PC-3 (cell line): Measurements from ENCODE around the gene THOC1. TPM values are rescaled to one million over a fixed set of nuclear protein-coding genes. Genes with fewer than 3 reads are reported as not detected.

Source experiments
- ATAC-seq: fragments of 200-7000 bp; cut with Tn5 transposase; 2 replicates; pipeline ENCODE4 v1.9.1; 2020; ENCODE audit warnings: mild to moderate bottlenecking, moderate library complexity
- BruUV-seq: library from RNA; stranded (reverse); fragments of 400-500 nt; replicated peaks from 2 replicates; lab custom pipeline; 2021; lab: Mats Ljungman, UMichigan
- CTCF ChIA-PET: fragments of 300-600 bp; sonication (Branson Sonifier 250); formaldehyde crosslinking; loops from one replicate; lab custom pipeline; 2022; ENCODE audit warnings: antibody characterized with exemption; lab: Charles Lee
- POLR2A ChIA-PET: fragments of 300-600 bp; sonication (Branson Sonifier 250); formaldehyde crosslinking; loops from one replicate; lab custom pipeline; 2022; ENCODE audit warnings: antibody characterized with exemption; ENCODE audit not compliant: unreplicated experiment; lab: Charles Lee
- DNase-seq: peaks from one replicate; pipeline ENCODE4 v3.0.0-alpha.2; 2015
- H2AFZ ChIP-seq: fragments of 300-600 bp; sonication (generic); 2 replicates; pipeline ENCODE4 v1.6.0; 2016; ENCODE audit warnings: antibody characterized with exemption, low read length
- H3F3A ChIP-seq: fragments of 300-600 bp; sonication (generic); one replicate; pipeline ENCODE4 v1.6.0; 2017; ENCODE audit warnings: antibody characterized with exemption, low read length, control low read depth, mild to moderate bottlenecking; ENCODE audit not compliant: unreplicated experiment
- H3K27ac ChIP-seq: fragments of 300-600 bp; sonication (generic); 2 replicates; pipeline ENCODE4 v1.5.1; 2016; ENCODE audit warnings: mild to moderate bottlenecking, low read length
- H3K27me3 ChIP-seq: fragments of 300-600 bp; sonication (generic); 2 replicates; pipeline ENCODE4 v1.6.1; 2016; ENCODE audit warnings: low read length, mixed read lengths
- H3K36me3 ChIP-seq: fragments of 300-600 bp; sonication (generic); 2 replicates; pipeline ENCODE4 v1.6.1; 2016; ENCODE audit warnings: low read depth, mixed run types, low read length, mixed read lengths
- H3K4me1 ChIP-seq: fragments of 300-600 bp; sonication (generic); 2 replicates; pipeline ENCODE4 v1.5.1; 2016; ENCODE audit warnings: low read length; ENCODE audit not compliant: insufficient read depth
- H3K4me2 ChIP-seq: fragments of 300-600 bp; sonication (generic); 2 replicates; pipeline ENCODE4 v1.6.0; 2016; ENCODE audit warnings: low read length
- H3K4me3 ChIP-seq: fragments of 300-600 bp; sonication (generic); 2 replicates; pipeline ENCODE4 v1.5.1; 2016; ENCODE audit warnings: mild to moderate bottlenecking, low read length, mixed read lengths
- H3K79me2 ChIP-seq: fragments of 300-600 bp; sonication (generic); 2 replicates; pipeline ENCODE4 v1.6.1; 2017; ENCODE audit warnings: low read length, mixed read lengths
- H3K9ac ChIP-seq: fragments of 300-600 bp; sonication (generic); 2 replicates; pipeline ENCODE4 v1.6.0; 2016; ENCODE audit warnings: mild to moderate bottlenecking, low read length
- H3K9me2 ChIP-seq: fragments of 300-600 bp; sonication (generic); replicated peaks from 2 replicates; pipeline ENCODE4 v1.6.1; 2016; ENCODE audit warnings: mixed run types, low read length, mixed read lengths
- H3K9me3 ChIP-seq: fragments of 300-600 bp; sonication (generic); 2 replicates; pipeline ENCODE4 v1.6.1; 2016; ENCODE audit warnings: low read length, mixed read lengths
- H4K20me1 ChIP-seq: fragments of 300-600 bp; sonication (generic); 2 replicates; pipeline ENCODE4 v1.6.1; 2016; ENCODE audit warnings: low read length, mixed read lengths
- EZH2 ChIP-seq: fragments of 300-600 bp; sonication (generic); IDR thresholded peaks from one replicate; pipeline ENCODE4 v1.6.1; 2017; ENCODE audit warnings: antibody characterized with exemption, mild to moderate bottlenecking, low read length; ENCODE audit not compliant: unreplicated experiment
- EZH2phosphoT487 ChIP-seq: fragments of 300-600 bp; sonication (generic); IDR thresholded peaks from 2 replicates; pipeline ENCODE4 v1.6.1; 2018; ENCODE audit warnings: mild to moderate bottlenecking, antibody characterized with exemption, low read length, borderline replicate concordance
- intact Hi-C: fragments of 100-400 bp; cut with micrococcal nuclease; formaldehyde crosslinking; loops from 2 replicates; pipeline ENCODE4 v1.9.0; 2023
- total RNA-seq: library from RNA; depleted of rRNA; stranded (reverse); fragments of >200 nt; gene quantifications from 2 replicates; pipeline ENCODE4 v1.2.3, GENCODE V29; 2014
- TF ChIP-seq, protein P1 (sequence below): fragments of 300-600 bp; sonication (generic); conservative IDR thresholded peaks from 2 replicates; pipeline ENCODE4 v1.5.1; 2017; ENCODE audit warnings: antibody characterized with exemption, low read depth, mild to moderate bottlenecking, low read length

Gene THOC1
- total RNA-seq, 1 experiment from 2014 or later: 43.5 TPM

- H3F3A ChIP-seq: no peaks in the 10 kb centered on the region
- no peak overlapping the region for H3K9ac ChIP-seq
- DNase-seq (no peak), ATAC-seq (no peak)
- H3K36me3 ChIP-seq: peaks cover 72% of the 10 kb centered on the region
- ChIA-PET POLR2A (no interaction called here), CTCF (no interaction called here)
- no peaks in the 10 kb centered on the region for H3K9me3 ChIP-seq
- no peaks in the 10 kb centered on the region for H3K9me2 ChIP-seq
- H3K4me1 ChIP-seq: peaks cover 15% of the 10 kb centered on the region
- BruUV-seq: no TSS peak
- no peak overlapping the region for H3K4me3 ChIP-seq
- no peak overlapping the region for H3K27ac ChIP-seq
- no peaks in the 10 kb centered on the region for H3K79me2 ChIP-seq
- H2AFZ ChIP-seq: no peak overlapping the region
- intact Hi-C loops: no loop called here
- H3K27me3 ChIP-seq: no peaks in the 10 kb centered on the region
- no peaks in the 10 kb centered on the region for H4K20me1 ChIP-seq
- H3K4me2 ChIP-seq: no peak overlapping the region
- TF ChIP-seq EZH2phosphoT487 (no peak), EZH2 (no peak)
- TF ChIP-seq, protein P1, sequence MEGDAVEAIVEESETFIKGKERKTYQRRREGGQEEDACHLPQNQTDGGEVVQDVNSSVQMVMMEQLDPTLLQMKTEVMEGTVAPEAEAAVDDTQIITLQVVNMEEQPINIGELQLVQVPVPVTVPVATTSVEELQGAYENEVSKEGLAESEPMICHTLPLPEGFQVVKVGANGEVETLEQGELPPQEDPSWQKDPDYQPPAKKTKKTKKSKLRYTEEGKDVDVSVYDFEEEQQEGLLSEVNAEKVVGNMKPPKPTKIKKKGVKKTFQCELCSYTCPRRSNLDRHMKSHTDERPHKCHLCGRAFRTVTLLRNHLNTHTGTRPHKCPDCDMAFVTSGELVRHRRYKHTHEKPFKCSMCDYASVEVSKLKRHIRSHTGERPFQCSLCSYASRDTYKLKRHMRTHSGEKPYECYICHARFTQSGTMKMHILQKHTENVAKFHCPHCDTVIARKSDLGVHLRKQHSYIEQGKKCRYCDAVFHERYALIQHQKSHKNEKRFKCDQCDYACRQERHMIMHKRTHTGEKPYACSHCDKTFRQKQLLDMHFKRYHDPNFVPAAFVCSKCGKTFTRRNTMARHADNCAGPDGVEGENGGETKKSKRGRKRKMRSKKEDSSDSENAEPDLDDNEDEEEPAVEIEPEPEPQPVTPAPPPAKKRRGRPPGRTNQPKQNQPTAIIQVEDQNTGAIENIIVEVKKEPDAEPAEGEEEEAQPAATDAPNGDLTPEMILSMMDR: no peak
Observed at GRCh38 chr18:248053-248452, 19.8 kb downstream of the THOC1 start.

GRCh38 chr18:245282-245847, 22.5 kb downstream of the THOC1 start:
- Histone ChIP-seq H3K79me2 (no peaks in the 10 kb centered on the region), H3K36me3 (peaks cover 56% of the 10 kb centered on the region), H4K20me1 (no peaks in the 10 kb centered on the region), H3K4me1 (peaks cover under 1% of the 10 kb centered on the region), H3F3A (no peaks in the 10 kb centered on the region), H3K9me3 (no peaks in the 10 kb centered on the region), H3K9ac (no peak overlapping the region), H3K4me3 (no peak overlapping the region), H2AFZ (no peak overlapping the region), H3K27me3 (no peaks in the 10 kb centered on the region), H3K9me2 (no peaks in the 10 kb centered on the region), H3K4me2 (no peak overlapping the region), H3K27ac (no peak overlapping the region)
- CTCF ChIA-PET: no interaction called here
- BruUV-seq: no TSS peak
- intact Hi-C loops: no loop called here
- TF ChIP-seq, protein P1: no peak
- TF ChIP-seq EZH2: no peak
- TF ChIP-seq EZH2phosphoT487: no peak
- DNase-seq: no peak
- POLR2A ChIA-PET: no interaction called here
- ATAC-seq: peak; percentile 95

DNA sequence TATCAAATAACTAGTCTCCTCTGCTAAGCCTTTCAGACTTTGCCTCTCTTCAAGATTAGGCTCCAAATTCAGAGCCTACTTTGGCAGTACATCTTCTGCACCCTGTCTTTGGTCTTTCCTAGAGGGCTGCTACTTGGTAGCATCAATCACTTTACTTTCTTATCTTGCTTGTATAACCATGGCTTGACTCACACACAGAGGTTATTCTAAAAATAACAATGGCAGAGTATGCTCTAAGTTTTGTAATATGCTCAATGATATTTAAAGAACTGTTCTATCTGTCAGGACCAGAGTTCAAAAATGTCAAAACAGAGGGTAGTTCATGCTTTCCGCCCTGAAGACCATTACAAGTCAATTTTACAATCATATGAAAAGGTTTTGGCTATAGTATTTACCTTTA, 27.7 kb downstream of the THOC1 start:
- H3K4me3 ChIP-seq: no peak overlapping the region
- DNase-seq (no peak), ATAC-seq (no peak)
- no peaks in the 10 kb centered on the region for H3K9me2 ChIP-seq
- no peak overlapping the region for H2AFZ ChIP-seq
- TF ChIP-seq, protein P1: no peak
- no peaks in the 10 kb centered on the region for H3F3A ChIP-seq
- no peaks in the 10 kb centered on the region for H4K20me1 ChIP-seq
- no peak overlapping the region for H3K4me2 ChIP-seq
- H3K9ac ChIP-seq: no peak overlapping the region
- H3K9me3 ChIP-seq: no peaks in the 10 kb centered on the region
- H3K36me3 ChIP-seq: peaks cover 21% of the 10 kb centered on the region
- no peak overlapping the region for H3K27ac ChIP-seq
- intact Hi-C loops: no loop called here
- no peaks in the 10 kb centered on the region for H3K27me3 ChIP-seq
- POLR2A ChIA-PET: no interaction called here
- H3K4me1 ChIP-seq: no peaks in the 10 kb centered on the region
- no TSS peak for BruUV-seq
- CTCF ChIA-PET: no interaction called here
- no peaks in the 10 kb centered on the region for H3K79me2 ChIP-seq
